ENCODE results near the gene MRPL10.

DNA sequence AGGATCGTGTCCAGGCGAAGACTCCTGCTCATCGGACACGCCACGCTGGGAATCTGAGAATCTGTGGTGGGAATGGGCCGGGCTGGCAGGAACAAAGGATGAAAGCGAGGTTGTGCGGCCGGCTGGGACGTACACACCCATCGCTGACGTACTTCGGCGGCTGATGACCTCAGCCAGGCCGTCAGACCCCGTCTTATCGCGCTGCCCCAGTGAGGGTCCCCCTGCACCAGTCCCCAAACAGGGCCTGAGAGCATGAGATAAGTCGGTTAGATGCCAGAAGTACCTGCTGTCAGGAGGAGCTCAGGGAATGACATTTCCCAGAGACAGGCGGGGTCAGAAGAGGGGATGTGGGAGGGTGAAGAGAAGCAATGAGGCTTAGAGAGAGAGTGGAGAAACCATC is 35.6 kb upstream of the MRPL10 start:
- TF ChIP-seq, protein P1, sequence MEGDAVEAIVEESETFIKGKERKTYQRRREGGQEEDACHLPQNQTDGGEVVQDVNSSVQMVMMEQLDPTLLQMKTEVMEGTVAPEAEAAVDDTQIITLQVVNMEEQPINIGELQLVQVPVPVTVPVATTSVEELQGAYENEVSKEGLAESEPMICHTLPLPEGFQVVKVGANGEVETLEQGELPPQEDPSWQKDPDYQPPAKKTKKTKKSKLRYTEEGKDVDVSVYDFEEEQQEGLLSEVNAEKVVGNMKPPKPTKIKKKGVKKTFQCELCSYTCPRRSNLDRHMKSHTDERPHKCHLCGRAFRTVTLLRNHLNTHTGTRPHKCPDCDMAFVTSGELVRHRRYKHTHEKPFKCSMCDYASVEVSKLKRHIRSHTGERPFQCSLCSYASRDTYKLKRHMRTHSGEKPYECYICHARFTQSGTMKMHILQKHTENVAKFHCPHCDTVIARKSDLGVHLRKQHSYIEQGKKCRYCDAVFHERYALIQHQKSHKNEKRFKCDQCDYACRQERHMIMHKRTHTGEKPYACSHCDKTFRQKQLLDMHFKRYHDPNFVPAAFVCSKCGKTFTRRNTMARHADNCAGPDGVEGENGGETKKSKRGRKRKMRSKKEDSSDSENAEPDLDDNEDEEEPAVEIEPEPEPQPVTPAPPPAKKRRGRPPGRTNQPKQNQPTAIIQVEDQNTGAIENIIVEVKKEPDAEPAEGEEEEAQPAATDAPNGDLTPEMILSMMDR (conservative IDR thresholded peaks at IDR 0.05; ENCODE audit: low read length): no peak
- no peak for TF ChIP-seq EZH2phosphoT487 (IDR thresholded peaks at IDR 0.05; ENCODE audit: borderline replicate concordance)

All from Loucy (cell line).